Lower leg skin (tissue), 4 donors: ENCODE results near the gene SYNGR3. TPM values are rescaled to one million over a fixed set of nuclear protein-coding genes. Genes with fewer than 3 reads are reported as not detected.
"Not testable (repeated sequence)": the region's sequence is repeated elsewhere in the genome, so short reads cannot be mapped to it uniquely, and the experiment has no call there.

ENCODE experiments used
- DNase-seq, 2 donors: peaks; one replicate each; pipeline ENCODE4 v3.0.0-alpha.2; 2019; ENCODE audit warnings: low spot score in 2 of 2
- H3K4me3 ChIP-seq: fragments of 200-600 bp; sonication (generic); 2 replicates; pipeline ENCODE4 v1.5.1; 2017; ENCODE audit warnings: mild to moderate bottlenecking, low read depth; ENCODE audit not compliant: poor library complexity, severe bottlenecking
- POLR2A ChIP-seq, 2 donors: fragments of 450-650 bp; IDR thresholded peaks; one replicate each; pipeline ENCODE4 v1.6.1; 2016 to 2017; ENCODE audit warnings: antibody characterized with exemption in 2 of 2, mild to moderate bottlenecking in 1 of 2, moderate library complexity in 1 of 2
- WGBS, 2 donors: methylation state at CpG; one replicate each; pipeline ENCODE4 v1.1.5; 2018; 5-methylcytosine and 5-hydroxymethylcytosine counted together
- intact Hi-C: fragments of 100-400 bp; cut with DNase I; formaldehyde crosslinking; loops from one replicate; pipeline ENCODE4 v1.15.0; 2023; ENCODE audit warnings: low total_unique reads
- total RNA-seq, 4 donors: library from RNA; depleted of rRNA; stranded (reverse); fragments of >200 nt; gene quantifications; one replicate each; pipeline ENCODE4 v1.1.0, GENCODE V29; 2016
- TF ChIP-seq, protein P1 (sequence below), 3 donors: fragments of 450-650 bp; IDR thresholded peaks; one replicate each; pipeline ENCODE4 v1.5.1; 2016; ENCODE audit warnings: antibody characterized with exemption in 3 of 3, mild to moderate bottlenecking in 3 of 3, moderate library complexity in 2 of 3

Gene SYNGR3
- total RNA-seq, 4 donors from 2014 or later, result 0.72 to 1.1 (median 0.78) TPM; not detected in 1

GRCh38 chr16:2031081-2031577 is 41.4 kb downstream of the SYNGR3 start:
- no peak overlapping the region for H3K4me3 ChIP-seq
- intact Hi-C loops, result loop anchor here (10.0 kb wide), 1 partner anchor 54 kb away; no protein-coding TSS in a partner anchor
- 53 to 69% methylated on average over 9 to 11 of the region's 11 CpGs for WGBS, 2 donors
- no peak for DNase-seq
- TF ChIP-seq, protein P1, sequence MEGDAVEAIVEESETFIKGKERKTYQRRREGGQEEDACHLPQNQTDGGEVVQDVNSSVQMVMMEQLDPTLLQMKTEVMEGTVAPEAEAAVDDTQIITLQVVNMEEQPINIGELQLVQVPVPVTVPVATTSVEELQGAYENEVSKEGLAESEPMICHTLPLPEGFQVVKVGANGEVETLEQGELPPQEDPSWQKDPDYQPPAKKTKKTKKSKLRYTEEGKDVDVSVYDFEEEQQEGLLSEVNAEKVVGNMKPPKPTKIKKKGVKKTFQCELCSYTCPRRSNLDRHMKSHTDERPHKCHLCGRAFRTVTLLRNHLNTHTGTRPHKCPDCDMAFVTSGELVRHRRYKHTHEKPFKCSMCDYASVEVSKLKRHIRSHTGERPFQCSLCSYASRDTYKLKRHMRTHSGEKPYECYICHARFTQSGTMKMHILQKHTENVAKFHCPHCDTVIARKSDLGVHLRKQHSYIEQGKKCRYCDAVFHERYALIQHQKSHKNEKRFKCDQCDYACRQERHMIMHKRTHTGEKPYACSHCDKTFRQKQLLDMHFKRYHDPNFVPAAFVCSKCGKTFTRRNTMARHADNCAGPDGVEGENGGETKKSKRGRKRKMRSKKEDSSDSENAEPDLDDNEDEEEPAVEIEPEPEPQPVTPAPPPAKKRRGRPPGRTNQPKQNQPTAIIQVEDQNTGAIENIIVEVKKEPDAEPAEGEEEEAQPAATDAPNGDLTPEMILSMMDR (IDR thresholded peaks at IDR 0.05), result no peak
- TF ChIP-seq POLR2A (IDR thresholded peaks at IDR 0.05), result no peak

GRCh38 chr16:2032285-2033056 is 42.7 kb downstream of the SYNGR3 start:
- intact Hi-C loops, result loop anchor here (10.0 kb wide), 1 partner anchor 52 kb away; no protein-coding TSS in a partner anchor
- WGBS, 2 donors, result 59 to 62% methylated on average over 5 to 15 of the region's 15 CpGs
- TF ChIP-seq, protein P1 (IDR thresholded peaks at IDR 0.05), result no peak
- TF ChIP-seq POLR2A (IDR thresholded peaks at IDR 0.05), result no peak
- no peak for DNase-seq
- no peak overlapping the region for H3K4me3 ChIP-seq

GRCh38 chr16:2033057-2033908 is 43.5 kb downstream of the SYNGR3 start:
- TF ChIP-seq POLR2A (IDR thresholded peaks at IDR 0.05), result no peak
- TF ChIP-seq, protein P1 (IDR thresholded peaks at IDR 0.05), result no peak
- no peak overlapping the region for H3K4me3 ChIP-seq
- intact Hi-C loops, result loop anchor here (10.0 kb wide), 1 partner anchor 52 kb away; no protein-coding TSS in a partner anchor
- no peak for DNase-seq
- WGBS, 2 donors, result 22 to 30% methylated on average over 33 to 37 of the region's 37 CpGs

- WGBS, 2 donors, result 54 to 69% methylated on average over 7 to 13 of the region's 32 CpGs
- DNase-seq, H3K4me3 ChIP-seq: not testable (repeated sequence)
- intact Hi-C loops, result loop anchor here (10.0 kb wide), 1 partner anchor 51 kb away; no protein-coding TSS in a partner anchor
Measured at GRCh38 chr16:2033909-2034695, 44.3 kb downstream of the SYNGR3 start.

DNA sequence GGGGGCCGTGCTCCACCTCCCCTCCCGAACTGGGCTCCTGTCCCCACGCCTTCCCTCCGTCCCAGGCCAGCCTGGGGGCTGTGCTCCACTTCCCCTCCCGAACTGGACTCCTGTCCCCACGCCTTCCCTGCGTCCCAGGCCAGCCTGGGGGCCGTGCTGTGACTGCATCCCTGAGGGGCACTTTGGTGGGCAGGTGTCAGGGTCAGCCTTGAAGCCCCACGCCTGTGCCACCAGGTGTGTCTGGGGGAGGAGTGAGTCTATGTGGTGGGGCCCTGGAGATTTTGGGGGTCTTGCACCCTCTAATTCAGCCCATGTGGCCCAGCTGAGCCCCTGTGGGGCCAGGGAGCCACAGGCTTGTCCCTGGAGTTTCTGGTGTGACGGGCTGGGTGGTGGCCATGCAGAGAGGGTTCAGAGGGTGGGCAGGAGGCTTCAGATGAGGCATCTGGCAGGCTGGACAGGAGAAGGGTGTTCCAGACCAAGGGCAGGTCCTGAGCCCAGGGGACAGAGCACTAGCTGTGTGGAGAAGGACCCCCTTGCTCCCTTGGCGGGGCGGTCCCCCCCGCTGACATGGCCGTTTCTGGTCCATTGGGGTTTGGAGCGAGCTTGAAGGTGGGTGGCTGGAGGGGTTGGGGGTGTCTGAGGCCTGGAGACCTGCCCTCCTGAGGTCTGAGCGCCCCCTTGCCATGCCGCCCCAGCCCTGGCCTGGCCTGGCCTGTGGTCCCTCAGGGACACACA is 45.1 kb downstream of the SYNGR3 start:
- WGBS, 2 donors, result 69 to 87% methylated on average over 17 of the region's 17 CpGs
- TF ChIP-seq, protein P1 (IDR thresholded peaks at IDR 0.05), result no peak
- TF ChIP-seq POLR2A (IDR thresholded peaks at IDR 0.05), result no peak
- DNase-seq, result no peak
- H3K4me3 ChIP-seq, result no peak overlapping the region
- intact Hi-C loops, result loop anchor here (10.0 kb wide), 1 partner anchor 50 kb away; no protein-coding TSS in a partner anchor
